GM19035 (cell line): ENCODE measurements around the gene ZNF516.
A peak's percentile ranks its signal among the peaks of the same experiment; 100 is the strongest.

Source experiments
- ATAC-seq: cut with Tn5 transposase; IDR thresholded peaks from one replicate; pipeline ENCODE4 v1.9.1; 2021; ENCODE audit not compliant: unreplicated experiment

ZNF516 gene

GRCh38 chr18:76404345-76404831 is 90.7 kb downstream of the ZNF516 start:
- no peak for ATAC-seq

- ATAC-seq, result no peak
Observed at GRCh38 chr18:76402026-76402990, 92.7 kb downstream of the ZNF516 start.

GRCh38 chr18:76401498-76401897 is 93.5 kb downstream of the ZNF516 start:
- ATAC-seq, result no peak

GRCh38 chr18:76399613-76400391 is 95.2 kb downstream of the ZNF516 start:
- ATAC-seq, result no peak

- peak; percentile 93 for ATAC-seq
Observed at GRCh38 chr18:76398896-76399612, 96.0 kb downstream of the ZNF516 start.

- ATAC-seq, result no peak
Observed at GRCh38 chr18:76398295-76398694, 96.7 kb downstream of the ZNF516 start.

- ATAC-seq, result no peak
Observed at GRCh38 chr18:76397631-76398030, 97.4 kb downstream of the ZNF516 start.

GRCh38 chr18:76396792-76397191 is 98.2 kb downstream of the ZNF516 start:
- ATAC-seq, result no peak

- no peak for ATAC-seq
Observed at GRCh38 chr18:76395609-76396008, 99.4 kb downstream of the ZNF516 start.

- ATAC-seq, result no peak
Observed at GRCh38 chr18:76394780-76395476, 100.1 kb downstream of the ZNF516 start.

GRCh38 chr18:76392349-76392748 is 102.7 kb downstream of the ZNF516 start:
- no peak for ATAC-seq

- no peak for ATAC-seq
Observed at GRCh38 chr18:76391746-76392145, 103.3 kb downstream of the ZNF516 start.

- no peak for ATAC-seq
Observed at GRCh38 chr18:76391038-76391437, 104.0 kb downstream of the ZNF516 start.

- no peak for ATAC-seq
Observed at GRCh38 chr18:76390452-76391035, 104.5 kb downstream of the ZNF516 start.

GRCh38 chr18:76389716-76390115 is 105.3 kb downstream of the ZNF516 start:
- ATAC-seq, result no peak

- no peak for ATAC-seq
Observed at GRCh38 chr18:76388891-76389423, 106.1 kb downstream of the ZNF516 start.

- no peak for ATAC-seq
Observed at GRCh38 chr18:76388261-76388660, 106.8 kb downstream of the ZNF516 start.

GRCh38 chr18:76387608-76388007 is 107.4 kb downstream of the ZNF516 start:
- no peak for ATAC-seq

GRCh38 chr18:76386886-76387285 is 108.2 kb downstream of the ZNF516 start:
- no peak for ATAC-seq

- no peak for ATAC-seq
Observed at GRCh38 chr18:76386071-76386470, 109.0 kb downstream of the ZNF516 start.
